HG03103 (cell line): ENCODE data around the gene CCDC177.

Experiments
- ATAC-seq: cut with Tn5 transposase; IDR thresholded peaks from one replicate; pipeline ENCODE4 v1.9.1; 2021; ENCODE audit warnings: low read depth; ENCODE audit not compliant: unreplicated experiment

CCDC177 gene

GRCh38 chr14:69574263-69574953 is at the start of gene CCDC177:
Gene CCDC177, minus strand, starts transcription at chr14:69574871. Its CDS starts 1,249 bp downstream, at chr14:69573622.
- no peak for ATAC-seq

- ATAC-seq: no peak
Observed at GRCh38 chr14:69624136-69624535, 49.5 kb upstream of the CCDC177 start.

- ATAC-seq: no peak
Observed at GRCh38 chr14:69620981-69621380, 46.3 kb upstream of the CCDC177 start.

GRCh38 chr14:69620211-69620611 is 45.5 kb upstream of the CCDC177 start:
- no peak for ATAC-seq

GRCh38 chr14:69619012-69619411 is 44.3 kb upstream of the CCDC177 start:
- ATAC-seq: no peak

GRCh38 chr14:69617796-69618195 is 43.1 kb upstream of the CCDC177 start:
- no peak for ATAC-seq

GRCh38 chr14:69616408-69616773 is 41.7 kb upstream of the CCDC177 start:
- no peak for ATAC-seq

GRCh38 chr14:69615496-69616407 is 41.1 kb upstream of the CCDC177 start:
- ATAC-seq: peak; percentile 48

GRCh38 chr14:69615121-69615495 is 40.4 kb upstream of the CCDC177 start:
- no peak for ATAC-seq

GRCh38 chr14:69614592-69614991 is 39.9 kb upstream of the CCDC177 start:
- no peak for ATAC-seq

GRCh38 chr14:69613312-69614073 is 38.8 kb upstream of the CCDC177 start:
- ATAC-seq: no peak

GRCh38 chr14:69612783-69613130 is 38.1 kb upstream of the CCDC177 start:
- ATAC-seq: no peak

GRCh38 chr14:69612014-69612782 is 37.5 kb upstream of the CCDC177 start:
- ATAC-seq: no peak

- peak; percentile 40 for ATAC-seq
Observed at GRCh38 chr14:69611172-69612013, 36.7 kb upstream of the CCDC177 start, which contains the start of gene SUSD6. Gene SUSD6, plus strand, starts transcription at chr14:69611596. Its CDS starts 46,997 bp downstream, at chr14:69658593.

- ATAC-seq: no peak
Observed at GRCh38 chr14:69610874-69611171, 36.2 kb upstream of the CCDC177 start.

- ATAC-seq: no peak
Observed at GRCh38 chr14:69610020-69610873, 35.6 kb upstream of the CCDC177 start.

GRCh38 chr14:69606258-69607184 is 31.9 kb upstream of the CCDC177 start:
- no peak for ATAC-seq

GRCh38 chr14:69605738-69606137 is 31.1 kb upstream of the CCDC177 start:
- ATAC-seq: no peak
